ENCODE data around the gene AQP2. TPM values are rescaled to one million over a fixed set of nuclear protein-coding genes. Genes with fewer than 3 reads are reported as not detected.

Gene AQP2
- total and polyA plus RNA-seq, 2 of the 13 experiments (the other 11 are each of a cell fraction or from before 2014, with no cell fraction given) = not detected

GRCh38 chr12:49939707-49940106 is 10.8 kb upstream of the AQP2 start (continued):
- no peak for TF ChIP-seq ATF3 (CRISPR knock-in tag; IDR thresholded peaks at IDR 0.05)

DNA sequence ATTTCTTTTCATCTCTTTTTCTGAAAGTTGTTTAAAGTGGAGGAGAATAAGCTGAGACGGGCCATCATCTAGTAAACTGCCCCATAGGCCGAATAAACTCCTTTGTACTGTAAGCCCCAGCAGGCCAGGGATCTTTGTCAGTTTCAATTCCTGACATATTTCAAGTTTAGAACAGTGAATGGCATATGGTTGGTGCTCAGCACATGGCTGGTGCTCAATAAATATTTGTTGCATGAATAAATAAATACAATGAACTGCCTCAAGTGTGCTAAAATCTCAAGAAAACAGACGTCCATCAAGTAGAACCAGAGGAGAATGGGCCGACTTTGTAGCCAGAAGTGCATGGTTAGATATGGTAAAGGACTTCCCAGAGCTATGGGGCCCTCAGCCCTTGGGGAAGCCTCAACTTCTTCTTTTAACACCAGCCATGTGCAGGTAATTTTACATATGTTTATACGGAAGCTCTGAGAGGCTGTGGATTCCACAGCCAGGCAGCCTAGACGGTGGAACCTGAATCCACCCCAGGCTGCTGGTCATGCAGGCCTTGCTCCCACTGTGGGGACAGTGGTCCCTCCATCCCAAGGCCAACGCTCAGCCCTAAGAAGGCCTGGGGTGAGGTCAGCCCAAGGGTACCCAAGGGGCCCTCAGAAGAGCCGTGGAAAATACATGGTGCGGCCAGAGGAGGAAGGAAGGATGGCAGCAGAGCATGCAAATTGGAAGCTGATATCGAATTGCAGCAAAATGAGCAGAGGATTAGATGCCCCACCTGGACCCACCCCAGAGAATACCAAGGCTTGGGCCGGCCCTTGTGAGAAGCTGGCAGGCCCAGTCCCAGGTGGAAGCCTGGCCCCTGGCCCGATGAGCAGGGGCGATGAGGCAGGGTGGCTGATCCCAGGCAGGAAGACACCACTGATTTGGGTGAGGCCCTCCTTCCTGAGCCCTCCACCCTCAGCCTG is 8.7 kb upstream of the AQP2 start:
- ATAC-seq (no peak), FAIRE-seq (no peak), DNase-seq (ENCODE audit: low spot score) (no peak)
- Histone ChIP-seq H3K79me2 (ENCODE audit: insufficient read depth, low read length) (no peaks in the 10 kb centered on the region), H2AFZ (ENCODE audit: low read length) (no peak overlapping the region), H3K27ac (ENCODE audit: extremely low read length, insufficient read depth, low read length) (no peak overlapping the region), H3K9ac (ENCODE audit: insufficient read depth, low read depth, low read length) (no peak overlapping the region), H3K4me2 (ENCODE audit: low read depth, low read length) (no peak overlapping the region), H3K36me3 (replicated peaks in 1 of 2; ENCODE audit: control insufficient read depth in 1 of 2, insufficient read depth in 2 of 2, low read length in 2 of 2) (no peaks in the 10 kb centered on the region), H4K20me1 (ENCODE audit: insufficient read depth, low read length) (no peaks in the 10 kb centered on the region), H3K4me3 (replicated peaks in 1 of 3; ENCODE audit: insufficient read depth in 1 of 3, low read depth in 2 of 3, low read length in 3 of 3) (no peak overlapping the region), H3K27me3 (ENCODE audit: control insufficient read depth in 1 of 2, insufficient read depth in 2 of 2, low read length in 2 of 2) (peaks cover 1 to 9% of the 10 kb centered on the region in 2 experiments; a peak in 3 of 5 replicates), H3K9me3 (ENCODE audit: low read length) (no peaks in the 10 kb centered on the region), H3K4me1 (ENCODE audit: insufficient read depth, low read length) (peaks cover 29% of the 10 kb centered on the region)
- ChIA-PET CTCF (ENCODE audit: low intra/inter-chr PET ratio, low total read pairs) (no interaction called here), POLR2A (no interaction called here)
- intact Hi-C loops (cut with micrococcal nuclease; ENCODE audit: unreplicated experiment) = loop anchor here (10.0 kb wide), 1 partner anchor 77 kb away; no protein-coding TSS in a partner anchor
- in situ Hi-C loops (cut with HindIII; ENCODE audit: extremely low pct_ligation_motif_present, low pct_unique_long_range_greater_than_20kb) = loop anchor here (5.0 kb wide), 1 partner anchor 75 kb away; no protein-coding TSS in a partner anchor
- no TSS peak for BruUV-seq (replicated peaks)
- WGBS (ENCODE audit: low lambda C conversion rate) = 47% methylated on average over 9 of the region's 13 CpGs
- TF ChIP-seq MYC (CRISPR knock-in tag; IDR thresholded peaks at IDR 0.05; ENCODE audit: borderline replicate concordance) (no peak), ZNF136 (CRISPR knock-in tag; IDR thresholded peaks at IDR 0.05; ENCODE audit: low read depth) (no peak), AKNA (CRISPR knock-in tag; IDR thresholded peaks at IDR 0.05; ENCODE audit: borderline replicate concordance) (no peak), MAFK (conservative IDR thresholded peaks at IDR 0.05 in 1 of 2, IDR thresholded peaks at IDR 0.05 in 1 of 2; ENCODE audit: low read length in 2 of 2) (no peak), ZNF660 (CRISPR knock-in tag; IDR thresholded peaks at IDR 0.05; ENCODE audit: borderline replicate concordance, low read depth) (no peak), ZNF574 (CRISPR knock-in tag; IDR thresholded peaks at IDR 0.05) (no peak), FOXK1 (CRISPR knock-in tag; IDR thresholded peaks at IDR 0.05; ENCODE audit: borderline replicate concordance, low read depth) (no peak), ZBTB34 (CRISPR knock-in tag; IDR thresholded peaks at IDR 0.05) (no peak), SRSF9 (IDR thresholded peaks at IDR 0.05; ENCODE audit: borderline replicate concordance, insufficient read depth, low read depth, low read length, poor library complexity, severe bottlenecking) (no peak)

Data from HepG2 (cell line).